GM23248 (cell line): ENCODE data around the gene ATG13. TPM values are rescaled to one million over a fixed set of nuclear protein-coding genes. Genes with fewer than 3 reads are reported as not detected.

ENCODE experiments used
- DNase-seq: peaks from one replicate; pipeline ENCODE4 v3.0.0-alpha.2; 2015
- H2AFZ ChIP-seq: fragments of 200-600 bp; sonication (generic); 2 replicates; pipeline ENCODE4 v1.6.1; 2016; ENCODE audit warnings: antibody characterized with exemption
- H3F3A ChIP-seq: fragments of 200-600 bp; sonication (generic); 2 replicates; pipeline ENCODE4 v1.6.1; 2016; ENCODE audit warnings: mild to moderate bottlenecking, antibody characterized with exemption, mixed run types; ENCODE audit not compliant: insufficient read depth
- H3K27ac ChIP-seq: fragments of 200-600 bp; sonication (generic); 2 replicates; pipeline ENCODE4 v1.5.1; 2016; ENCODE audit warnings: mild to moderate bottlenecking
- H3K27me3 ChIP-seq: fragments of 200-600 bp; sonication (generic); replicated peaks from 2 replicates; pipeline ENCODE4 v1.6.1; 2016; ENCODE audit warnings: mild to moderate bottlenecking; ENCODE audit not compliant: insufficient read depth
- H3K36me3 ChIP-seq: fragments of 200-600 bp; sonication (generic); 2 replicates; pipeline ENCODE4 v1.6.1; 2016; ENCODE audit warnings: low read depth, mild to moderate bottlenecking
- H3K4me1 ChIP-seq: fragments of 200-600 bp; sonication (generic); 2 replicates; pipeline ENCODE4 v1.6.1; 2016; ENCODE audit warnings: mild to moderate bottlenecking; ENCODE audit not compliant: insufficient read depth
- H3K4me2 ChIP-seq: fragments of 200-600 bp; sonication (generic); one replicate; pipeline ENCODE4 v1.6.1; 2016; ENCODE audit warnings: mild to moderate bottlenecking; ENCODE audit not compliant: unreplicated experiment
- H3K4me3 ChIP-seq: fragments of 200-600 bp; sonication (generic); 2 replicates; pipeline ENCODE4 v1.5.1; 2016; ENCODE audit warnings: mild to moderate bottlenecking
- H3K79me2 ChIP-seq: fragments of 200-600 bp; sonication (generic); 2 replicates; pipeline ENCODE4 v1.6.1; 2016; ENCODE audit warnings: mild to moderate bottlenecking; ENCODE audit not compliant: insufficient read depth
- H3K9ac ChIP-seq: fragments of 200-600 bp; sonication (generic); 2 replicates; pipeline ENCODE4 v1.6.1; 2016; ENCODE audit warnings: mild to moderate bottlenecking
- H3K9me2 ChIP-seq: fragments of 200-600 bp; sonication (generic); 2 replicates; pipeline ENCODE4 v1.6.1; 2016; ENCODE audit warnings: mixed run types, mild to moderate bottlenecking, moderate library complexity; ENCODE audit not compliant: insufficient read depth
- H3K9me3 ChIP-seq: fragments of 200-600 bp; sonication (generic); one replicate; pipeline ENCODE4 v1.6.1; 2017; ENCODE audit warnings: low read depth
- H4K20me1 ChIP-seq: fragments of 200-600 bp; sonication (generic); 2 replicates; pipeline ENCODE4 v1.6.0; 2016; ENCODE audit not compliant: insufficient read depth
- EZH2 ChIP-seq: fragments of 200-600 bp; sonication (generic); IDR thresholded peaks from 2 replicates; pipeline ENCODE4 v1.6.1; 2018; ENCODE audit warnings: antibody characterized with exemption, mild to moderate bottlenecking; ENCODE audit not compliant: insufficient read depth, poor library complexity, severe bottlenecking
- EZH2phosphoT487 ChIP-seq: fragments of 200-600 bp; sonication (generic); IDR thresholded peaks from 2 replicates; pipeline ENCODE4 v1.6.1; 2018; ENCODE audit warnings: antibody characterized with exemption, moderate library complexity, mild to moderate bottlenecking, low read depth; ENCODE audit not compliant: insufficient read depth
- WGBS, 2 experiments: methylation state at CpG; one replicate each; pipeline ENCODE4 v1.1.6; 2015 to 2017; ENCODE audit warnings: low lambda C conversion rate in 2 of 2, low coverage in 1 of 2; ENCODE audit errors: missing lambda C conversion rate in 2 of 2; 5-methylcytosine and 5-hydroxymethylcytosine counted together
- in situ Hi-C: fragments of 300-500 bp; cut with MboI; formaldehyde crosslinking; loops from 2 replicates; pipeline ENCODE4 v1.15.0; 2020
- polyA plus RNA-seq: library from polyadenylated mRNA; unstranded; fragments of >200 nt; fragmentation: Nextera tagmentation; extraction: Ambion mirVana; gene quantifications from 2 replicates; pipeline ENCODE4 v1.2.1, GENCODE V29; 2016
- total RNA-seq: library from RNA; depleted of rRNA; stranded (reverse); fragments of >200 nt; shearing (Covaris generic); gene quantifications from 2 replicates; pipeline ENCODE4 v1.2.3, GENCODE V29; 2014

The ATG13 gene
- total and polyA plus RNA-seq, 2 experiments from 2014 or later = 55.1 to 118 TPM

DNA sequence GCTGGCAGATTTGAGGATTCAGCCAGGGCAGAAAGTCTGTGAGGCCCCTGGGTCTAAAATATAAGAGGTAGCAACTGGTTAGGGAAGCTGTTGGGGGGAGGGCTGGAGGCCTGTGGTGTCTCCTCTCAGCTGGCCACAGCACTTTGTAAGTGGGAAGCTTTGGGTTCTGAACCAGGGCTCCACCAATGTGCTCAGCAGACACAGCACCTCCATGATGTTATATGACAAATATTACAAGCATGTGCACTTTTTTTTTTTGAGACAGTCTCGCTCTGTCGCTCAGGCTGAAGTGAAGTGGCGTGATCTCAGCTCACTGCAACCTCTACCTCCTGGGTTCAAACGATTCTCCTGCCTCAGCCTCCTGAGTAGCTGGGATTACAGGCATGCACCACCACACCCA, 75.1 kb downstream of the ATG13 start:
- peaks cover 62% of the 10 kb centered on the region for H3K79me2 ChIP-seq
- WGBS, 2 experiments = 72% methylated on average over 4 of the region's 4 CpGs; no CpG with 5 or more reads in 1 of the 2 experiments
- TF ChIP-seq EZH2 (no peak), EZH2phosphoT487 (no peak)
- H3K36me3 ChIP-seq = peaks cover 11% of the 10 kb centered on the region; the same call in 1 of the 2 replicates
- no peaks in the 10 kb centered on the region for H3K9me2 ChIP-seq
- peaks cover 10% of the 10 kb centered on the region for H3K4me1 ChIP-seq
- H3F3A ChIP-seq = peaks cover 6% of the 10 kb centered on the region
- no peaks in the 10 kb centered on the region for H3K27me3 ChIP-seq
- H3K9me3 ChIP-seq = no peaks in the 10 kb centered on the region
- no peak overlapping the region for H2AFZ ChIP-seq
- no peaks in the 10 kb centered on the region for H4K20me1 ChIP-seq
- no peak overlapping the region for H3K4me3 ChIP-seq
- H3K9ac ChIP-seq = no peak overlapping the region
- H3K27ac ChIP-seq = no peak overlapping the region
- H3K4me2 ChIP-seq = no peak overlapping the region
- no peak for DNase-seq
- in situ Hi-C loops = no loop called here

DNA sequence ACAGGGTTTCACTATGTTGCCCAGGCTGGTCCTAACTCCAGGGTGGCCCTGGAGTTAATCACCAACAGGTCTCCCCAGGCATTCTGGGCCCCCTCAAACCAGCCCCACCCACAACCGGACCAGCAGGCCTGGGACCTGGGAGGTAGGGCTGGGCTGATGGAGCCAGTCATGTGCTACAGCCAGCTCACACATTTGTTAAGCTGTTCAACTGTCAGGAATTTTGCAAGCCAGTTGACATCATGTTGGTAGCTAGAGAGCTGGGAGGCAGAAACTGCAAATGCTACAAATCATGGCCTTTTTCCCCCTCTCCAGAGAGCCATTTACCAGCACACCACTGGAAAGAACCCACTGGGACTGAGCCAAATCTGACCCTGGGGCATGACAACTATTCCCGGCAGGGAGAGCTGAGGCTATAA, 76.3 kb downstream of the ATG13 start:
- WGBS, 2 experiments = 64 to 69% methylated on average over 2 of the region's 2 CpGs

GRCh38 chr11:46694072-46694471, 76.7 kb downstream of the ATG13 start:
- Histone ChIP-seq H3K4me1 (peaks cover 20% of the 10 kb centered on the region), H3K9me3 (no peaks in the 10 kb centered on the region), H3K79me2 (peaks cover 68% of the 10 kb centered on the region), H2AFZ (no peak overlapping the region), H3K27me3 (no peaks in the 10 kb centered on the region), H3F3A (peaks cover 6% of the 10 kb centered on the region; the same call in 1 of the 2 replicates), H3K4me2 (no peak overlapping the region), H3K9ac (peak overlapping the region; percentile 33; the same call in 1 of the 2 replicates), H3K36me3 (peaks cover 11% of the 10 kb centered on the region; the same call in 1 of the 2 replicates), H3K4me3 (no peak overlapping the region), H3K27ac (peak overlapping the region; percentile 39), H4K20me1 (no peaks in the 10 kb centered on the region), H3K9me2 (no peaks in the 10 kb centered on the region)
- in situ Hi-C loops = no loop called here
- WGBS, 2 experiments = 85 to 87% methylated on average over 5 to 6 of the region's 6 CpGs
- no peak for DNase-seq
- TF ChIP-seq EZH2 (no peak), EZH2phosphoT487 (no peak)

More for the DNA sequence above, 76.3 kb downstream of the ATG13 start:
- no peak for TF ChIP-seq EZH2
- TF ChIP-seq EZH2phosphoT487 = no peak
- no peaks in the 10 kb centered on the region for H3K9me2 ChIP-seq
- DNase-seq = peak; percentile 56
- in situ Hi-C loops = no loop called here
- H3K27me3 ChIP-seq = no peaks in the 10 kb centered on the region
- H3K9me3 ChIP-seq = no peaks in the 10 kb centered on the region
- no peak overlapping the region for H2AFZ ChIP-seq
- H3F3A ChIP-seq = peaks cover 5% of the 10 kb centered on the region; the same call in 1 of the 2 replicates
- H3K4me1 ChIP-seq = peaks cover 15% of the 10 kb centered on the region
- peaks cover 11% of the 10 kb centered on the region; the same call in 1 of the 2 replicates for H3K36me3 ChIP-seq
- H3K27ac ChIP-seq = peak overlapping the region; percentile 39
- no peak overlapping the region for H3K4me2 ChIP-seq
- H3K9ac ChIP-seq = peak overlapping the region; percentile 33; the same call in 1 of the 2 replicates
- peaks cover 65% of the 10 kb centered on the region for H3K79me2 ChIP-seq
- no peak overlapping the region for H3K4me3 ChIP-seq
- H4K20me1 ChIP-seq = no peaks in the 10 kb centered on the region

DNA sequence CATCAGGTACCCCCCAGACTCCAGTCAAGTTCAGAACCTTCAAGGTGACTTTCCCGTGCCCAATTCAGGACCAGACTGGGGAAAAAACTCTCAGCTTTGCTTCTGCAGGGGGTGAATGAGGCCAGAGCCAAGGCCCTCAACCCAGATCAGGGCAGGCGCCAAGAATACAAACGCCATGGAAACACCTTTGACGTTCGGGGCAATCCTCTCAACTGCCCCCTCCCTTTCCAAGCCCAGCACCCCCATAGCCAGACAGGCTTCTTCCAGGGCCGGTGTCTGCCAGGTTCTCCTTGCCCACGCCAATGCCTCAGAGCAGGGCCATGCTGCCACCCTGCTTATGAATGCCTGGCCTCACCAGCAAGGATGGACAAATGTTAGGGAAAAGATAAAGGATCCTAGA, 77.3 kb downstream of the ATG13 start:
- in situ Hi-C loops = no loop called here
- no peak for TF ChIP-seq EZH2phosphoT487
- H3K79me2 ChIP-seq = peaks cover 73% of the 10 kb centered on the region

More for the DNA sequence above, 77.3 kb downstream of the ATG13 start:
- Histone ChIP-seq H3K9me2 (no peaks in the 10 kb centered on the region), H2AFZ (no peak overlapping the region), H3K4me2 (no peak overlapping the region), H3K9me3 (no peaks in the 10 kb centered on the region), H4K20me1 (no peaks in the 10 kb centered on the region), H3K27me3 (no peaks in the 10 kb centered on the region), H3K36me3 (peaks cover 11% of the 10 kb centered on the region; the same call in 1 of the 2 replicates), H3K9ac (no peak overlapping the region), H3F3A (peaks cover 7% of the 10 kb centered on the region; the same call in 1 of the 2 replicates), H3K4me3 (no peak overlapping the region), H3K27ac (no peak overlapping the region), H3K4me1 (peaks cover 25% of the 10 kb centered on the region)
- no peak for DNase-seq
- WGBS, 2 experiments = 80 to 87% methylated on average over 7 of the region's 7 CpGs
